ENCODE results near the gene MME. TPM values are rescaled to one million over a fixed set of nuclear protein-coding genes. Genes with fewer than 3 reads are reported as not detected.

MME gene
- total RNA-seq, 2 donors from 2014 or later: 0.96 to 2.8 TPM

DNA sequence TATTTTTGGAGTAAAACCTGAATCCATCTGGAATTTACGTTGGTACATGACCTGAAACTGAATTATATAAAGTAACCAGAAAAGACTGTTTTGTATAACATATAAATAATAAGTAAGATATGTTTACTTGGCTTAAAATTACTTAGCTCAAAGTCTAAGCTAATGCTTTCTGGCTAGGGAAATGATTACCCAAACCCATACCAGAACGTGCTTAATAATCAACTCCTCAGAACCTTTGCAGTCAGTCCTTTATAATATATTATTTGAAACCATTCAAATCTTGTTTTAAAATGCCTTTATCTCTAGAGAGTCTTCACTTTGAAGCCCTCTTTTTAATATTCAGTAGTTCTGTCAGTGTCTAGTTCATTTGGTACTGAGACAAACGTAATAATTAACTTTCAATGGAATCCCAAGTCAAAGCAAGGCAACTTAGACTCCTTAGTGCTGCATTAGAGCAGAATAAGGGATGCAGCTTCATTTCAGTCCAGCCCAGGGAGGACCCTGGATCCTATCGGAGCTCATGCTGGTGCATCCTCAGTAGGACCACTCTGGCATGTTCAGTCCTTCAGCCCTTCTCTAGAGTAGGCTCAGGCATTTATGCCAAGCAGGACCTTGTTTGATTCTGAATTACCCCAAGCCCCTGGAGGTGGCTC is 81.6 kb downstream of the MME start:
- Histone ChIP-seq H3K36me3 (no peaks in the 10 kb centered on the region), H3K4me1 (no peaks in the 10 kb centered on the region), H3K27ac (no peak overlapping the region), H3K27me3 (no peaks in the 10 kb centered on the region), H3K4me3 (no peak overlapping the region), H3K9me3 (no peaks in the 10 kb centered on the region)
- no peak for DNase-seq (ENCODE audit: low spot score)
- TF ChIP-seq, protein P1, sequence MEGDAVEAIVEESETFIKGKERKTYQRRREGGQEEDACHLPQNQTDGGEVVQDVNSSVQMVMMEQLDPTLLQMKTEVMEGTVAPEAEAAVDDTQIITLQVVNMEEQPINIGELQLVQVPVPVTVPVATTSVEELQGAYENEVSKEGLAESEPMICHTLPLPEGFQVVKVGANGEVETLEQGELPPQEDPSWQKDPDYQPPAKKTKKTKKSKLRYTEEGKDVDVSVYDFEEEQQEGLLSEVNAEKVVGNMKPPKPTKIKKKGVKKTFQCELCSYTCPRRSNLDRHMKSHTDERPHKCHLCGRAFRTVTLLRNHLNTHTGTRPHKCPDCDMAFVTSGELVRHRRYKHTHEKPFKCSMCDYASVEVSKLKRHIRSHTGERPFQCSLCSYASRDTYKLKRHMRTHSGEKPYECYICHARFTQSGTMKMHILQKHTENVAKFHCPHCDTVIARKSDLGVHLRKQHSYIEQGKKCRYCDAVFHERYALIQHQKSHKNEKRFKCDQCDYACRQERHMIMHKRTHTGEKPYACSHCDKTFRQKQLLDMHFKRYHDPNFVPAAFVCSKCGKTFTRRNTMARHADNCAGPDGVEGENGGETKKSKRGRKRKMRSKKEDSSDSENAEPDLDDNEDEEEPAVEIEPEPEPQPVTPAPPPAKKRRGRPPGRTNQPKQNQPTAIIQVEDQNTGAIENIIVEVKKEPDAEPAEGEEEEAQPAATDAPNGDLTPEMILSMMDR (IDR thresholded peaks at IDR 0.05): no peak

DNA sequence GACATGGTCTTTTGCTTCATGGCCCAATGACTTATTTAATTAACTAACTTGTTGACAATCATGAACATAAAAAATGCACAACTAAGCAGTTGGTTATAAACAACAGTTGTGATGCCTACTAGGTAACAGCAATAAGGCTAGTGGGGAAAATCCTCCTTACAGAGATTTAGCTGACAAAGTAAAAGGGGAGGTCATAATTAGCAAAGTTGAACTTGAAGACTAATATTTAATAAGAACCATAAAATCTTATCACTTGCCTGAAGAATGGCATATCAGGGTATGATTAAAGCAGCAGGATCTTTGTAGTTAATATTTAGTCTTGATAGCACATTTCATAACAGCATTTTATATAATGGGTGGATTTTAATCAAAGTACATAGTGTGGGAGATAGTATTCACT is 84.2 kb downstream of the MME start:
- Histone ChIP-seq H3K4me1 (no peaks in the 10 kb centered on the region), H3K27me3 (no peaks in the 10 kb centered on the region), H3K9me3 (no peaks in the 10 kb centered on the region), H3K36me3 (no peaks in the 10 kb centered on the region), H3K27ac (no peak overlapping the region), H3K4me3 (no peak overlapping the region)
- TF ChIP-seq, protein P1 (IDR thresholded peaks at IDR 0.05): no peak
- no peak for DNase-seq (ENCODE audit: low spot score)

DNA sequence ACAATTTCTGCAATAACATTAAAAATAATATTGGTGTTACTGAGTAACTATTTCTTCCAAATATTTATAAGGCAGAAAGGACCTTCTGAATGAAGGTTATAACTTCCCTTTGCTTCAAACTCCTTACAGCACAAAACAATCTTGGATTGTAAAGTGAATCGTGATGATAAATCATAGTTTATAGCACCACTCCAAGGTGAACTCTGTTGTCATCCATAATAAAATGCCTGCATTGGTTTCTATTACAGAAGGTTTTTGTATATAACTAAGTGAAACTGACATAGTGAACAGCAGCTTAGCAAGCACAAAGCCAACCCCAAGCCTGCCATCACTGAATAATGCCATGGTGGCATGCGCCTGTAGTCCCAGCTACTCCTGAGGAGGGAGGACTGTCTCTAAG is 86.3 kb downstream of the MME start:
- no peaks in the 10 kb centered on the region for H3K9me3 ChIP-seq
- TF ChIP-seq, protein P1 (IDR thresholded peaks at IDR 0.05): no peak
- H3K27ac ChIP-seq: no peak overlapping the region
- H3K4me3 ChIP-seq: no peak overlapping the region
- no peaks in the 10 kb centered on the region for H3K4me1 ChIP-seq
- no peaks in the 10 kb centered on the region for H3K36me3 ChIP-seq
- H3K27me3 ChIP-seq: no peaks in the 10 kb centered on the region
- DNase-seq (ENCODE audit: low spot score): no peak

DNA sequence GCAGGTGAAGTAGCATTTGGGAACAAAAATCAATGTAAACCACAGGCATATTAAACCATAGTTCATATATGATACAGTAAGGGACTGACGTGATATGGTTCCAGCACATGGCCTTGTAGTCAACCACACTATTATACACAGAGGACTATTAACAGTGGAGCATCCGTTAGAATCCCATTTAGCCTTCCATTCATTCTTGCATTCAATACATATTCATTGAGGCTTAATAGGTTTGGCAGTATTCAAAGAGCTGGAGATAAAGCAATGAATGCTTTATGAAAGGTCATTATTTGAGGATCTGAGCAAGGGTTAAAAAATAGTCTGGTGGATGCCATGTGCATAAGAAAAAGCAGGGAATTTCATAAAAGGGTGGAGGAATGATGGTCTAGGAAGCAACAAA is 89.1 kb downstream of the MME start:
- no peaks in the 10 kb centered on the region for H3K4me1 ChIP-seq
- DNase-seq (ENCODE audit: low spot score): no peak
- no peaks in the 10 kb centered on the region for H3K36me3 ChIP-seq

DNA sequence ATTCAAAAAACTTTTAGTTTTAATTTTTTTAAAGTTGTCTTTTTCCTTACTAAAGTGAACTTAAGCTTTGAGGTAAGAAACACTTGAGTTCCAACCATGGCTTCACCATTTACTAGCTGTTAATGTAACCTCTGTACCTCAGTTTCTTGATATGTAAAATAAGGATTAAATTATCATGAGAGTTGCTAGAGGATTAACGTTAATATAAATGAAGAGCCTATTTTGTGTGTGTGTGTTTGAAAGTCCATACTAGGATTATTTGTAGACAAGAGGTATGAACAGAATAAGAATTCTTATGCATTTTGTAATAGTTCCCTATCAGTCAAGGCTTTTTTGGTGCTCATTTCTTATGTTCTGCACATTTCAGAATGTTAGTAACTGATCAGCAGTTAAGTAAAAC is 93.7 kb downstream of the MME start:
- H3K4me3 ChIP-seq: no peak overlapping the region
- TF ChIP-seq, protein P1 (IDR thresholded peaks at IDR 0.05): no peak
- DNase-seq (ENCODE audit: low spot score): no peak
- no peaks in the 10 kb centered on the region for H3K27me3 ChIP-seq
- no peaks in the 10 kb centered on the region for H3K4me1 ChIP-seq
- no peaks in the 10 kb centered on the region for H3K9me3 ChIP-seq
- no peak overlapping the region for H3K27ac ChIP-seq
- H3K36me3 ChIP-seq: no peaks in the 10 kb centered on the region

More for the DNA sequence above, 89.1 kb downstream of the MME start:
- H3K9me3 ChIP-seq: no peaks in the 10 kb centered on the region
- TF ChIP-seq, protein P1 (IDR thresholded peaks at IDR 0.05): no peak
- H3K27me3 ChIP-seq: no peaks in the 10 kb centered on the region
- no peak overlapping the region for H3K4me3 ChIP-seq
- no peak overlapping the region for H3K27ac ChIP-seq
